NCI-H510A (cell line): Measurements from ENCODE around the gene TRABD2B.

ENCODE experiments used
- DNase-seq: peaks from one replicate; lab custom pipeline; 2025; lab: John Stamatoyannopoulos, UW

Gene TRABD2B

DNA sequence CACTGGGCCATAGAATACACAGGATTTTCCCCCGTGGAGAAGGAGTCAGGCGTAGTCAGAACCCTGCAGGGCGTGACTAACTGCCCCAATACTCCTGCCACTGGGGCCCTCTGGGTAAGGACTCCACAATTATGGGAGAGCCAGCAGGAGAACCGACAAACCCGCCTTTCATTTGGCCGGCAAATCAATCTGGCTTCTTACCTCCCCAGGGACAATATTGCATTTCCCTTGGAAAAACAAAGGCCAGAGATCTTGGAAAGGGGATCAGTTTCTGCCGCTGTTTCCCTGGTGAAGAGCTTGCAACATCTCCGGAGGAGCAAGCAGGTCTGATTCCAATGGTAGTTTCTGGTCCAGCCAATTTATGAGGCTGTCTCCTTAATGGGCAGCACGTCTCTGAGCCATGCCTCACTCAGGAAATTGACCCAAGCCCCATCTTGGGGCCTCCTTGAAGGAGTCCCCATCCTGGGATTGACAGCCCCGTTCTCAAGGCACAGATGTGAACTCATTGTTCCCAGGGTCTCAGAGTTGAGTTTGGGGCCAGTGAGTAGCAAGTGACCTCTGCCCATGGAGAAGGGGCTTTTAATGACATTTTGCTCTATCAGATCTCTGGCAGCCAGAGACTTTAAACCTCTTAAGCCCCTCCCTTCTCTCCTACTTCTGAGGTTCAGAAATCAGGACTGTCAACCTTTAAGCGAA is 4.3 kb downstream of the TRABD2B start:
- no peak for DNase-seq

DNA sequence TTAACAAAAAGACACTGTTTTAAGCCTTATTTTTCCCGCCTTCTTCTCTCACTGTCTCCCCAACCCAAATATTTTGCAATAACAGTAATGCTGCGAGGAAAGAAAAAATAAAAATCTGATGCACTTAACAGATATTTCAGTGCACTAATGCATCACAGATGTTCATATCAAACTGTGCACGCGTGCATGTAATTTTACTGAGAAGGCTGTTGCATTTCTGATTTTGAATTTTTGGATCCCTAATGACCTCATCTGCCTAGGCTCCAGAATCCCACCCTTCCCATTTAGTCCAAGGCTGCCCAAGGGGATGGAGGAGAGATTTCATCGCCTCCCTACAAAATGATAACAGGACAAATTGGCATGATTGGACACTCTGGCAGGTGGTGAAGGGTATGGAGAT is 5.5 kb downstream of the TRABD2B start:
- DNase-seq, result no peak

DNA sequence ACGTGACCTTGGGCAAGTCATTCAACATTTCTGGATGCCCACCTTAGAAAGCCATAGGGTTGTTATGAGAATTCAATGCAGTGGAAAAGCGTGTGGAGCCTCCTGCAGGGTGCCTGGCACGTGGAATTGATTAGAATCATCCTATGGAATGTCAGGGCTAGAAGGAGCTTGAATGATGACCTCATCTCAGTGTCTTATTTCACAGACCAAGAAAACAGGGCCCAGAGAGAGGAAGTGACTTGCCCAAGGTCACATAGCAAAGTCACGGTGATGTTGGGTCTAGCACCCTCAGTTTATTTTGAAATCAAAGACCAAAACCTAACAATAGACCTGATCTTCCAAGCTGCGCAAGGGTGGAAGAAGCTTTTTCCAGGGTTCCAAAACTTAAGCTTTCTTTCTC is 6.0 kb downstream of the TRABD2B start:
- DNase-seq, result no peak

DNA sequence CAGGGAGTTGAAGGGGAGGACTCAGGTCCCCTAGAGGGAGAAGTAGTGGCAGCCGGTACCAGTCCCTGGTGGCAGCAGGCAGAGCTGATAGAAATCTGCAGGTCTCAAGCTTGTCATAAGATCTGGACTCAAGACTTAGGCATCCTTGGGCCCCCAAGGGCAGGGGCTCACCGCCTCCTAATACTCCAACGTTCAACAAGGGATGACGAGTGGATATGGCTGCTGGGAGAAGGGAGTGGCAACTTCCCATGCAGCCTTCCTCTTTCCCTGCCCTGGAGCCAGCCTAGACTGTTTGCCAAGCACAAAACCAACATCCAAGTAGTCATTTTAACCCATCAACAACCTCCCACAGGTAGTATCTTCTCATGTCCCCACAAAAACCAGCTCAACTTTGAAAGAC is 6.9 kb downstream of the TRABD2B start:
- DNase-seq, result no peak

DNA sequence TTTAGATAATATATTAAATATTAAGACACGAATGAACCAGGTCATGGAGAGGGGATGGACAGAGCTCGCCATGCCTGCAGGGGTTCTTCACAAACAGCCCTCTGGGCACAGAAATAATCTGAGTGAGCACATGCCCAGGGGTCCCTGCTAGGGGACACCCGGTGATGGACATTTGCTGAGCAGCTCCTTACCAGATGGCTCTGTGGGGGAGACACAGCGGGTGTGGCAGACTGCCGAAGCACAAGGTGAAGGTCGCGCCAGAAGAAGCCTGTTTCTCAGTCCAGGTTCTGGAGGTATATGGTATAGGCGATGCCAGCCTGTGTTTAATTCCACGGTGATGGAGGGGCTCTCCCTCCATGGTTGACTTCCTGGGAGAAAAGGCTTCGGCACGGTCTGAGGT is 9.6 kb downstream of the TRABD2B start:
- no peak for DNase-seq

DNA sequence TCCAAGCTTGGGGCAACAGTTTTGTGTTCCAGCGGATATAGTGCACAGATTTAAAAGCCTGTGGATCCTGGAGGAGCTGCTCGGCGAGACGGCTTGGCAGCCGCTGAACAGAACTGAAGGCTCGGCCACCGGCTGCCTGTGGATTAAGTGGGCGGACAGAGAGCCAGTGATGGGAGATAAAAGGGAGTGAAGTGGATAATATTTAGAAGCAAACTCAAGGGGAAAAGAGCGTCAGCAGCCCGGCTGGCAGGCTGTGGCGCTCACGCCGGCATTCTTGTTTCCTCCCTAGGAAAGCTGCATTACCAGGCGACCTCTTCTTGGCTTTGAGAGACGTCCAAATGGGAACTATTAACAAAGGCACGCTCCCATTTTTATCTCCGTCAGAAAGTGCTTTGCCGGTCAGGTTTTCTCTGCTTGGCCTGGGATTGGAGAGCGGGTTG is 10.4 kb downstream of the TRABD2B start:
- no peak for DNase-seq

DNA sequence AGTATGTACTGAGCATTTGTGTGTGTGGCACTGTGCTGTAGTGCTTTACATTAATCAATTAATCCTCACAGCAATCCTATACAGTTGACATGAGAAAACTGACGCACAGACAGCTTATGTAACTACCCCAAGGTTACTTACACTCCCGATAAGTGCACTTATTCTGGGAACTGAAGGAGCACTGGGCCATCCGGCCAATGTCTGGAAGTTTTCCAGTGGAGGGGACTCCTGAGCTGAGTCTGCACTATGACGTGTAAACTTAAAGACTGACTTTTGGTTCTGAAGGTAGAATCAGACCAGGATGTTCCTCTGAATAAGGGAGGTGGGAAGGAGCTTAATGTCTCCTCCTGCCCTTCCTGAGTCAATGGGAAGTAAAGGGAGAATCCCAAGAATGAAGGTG is 12.2 kb downstream of the TRABD2B start:
- no peak for DNase-seq

DNA sequence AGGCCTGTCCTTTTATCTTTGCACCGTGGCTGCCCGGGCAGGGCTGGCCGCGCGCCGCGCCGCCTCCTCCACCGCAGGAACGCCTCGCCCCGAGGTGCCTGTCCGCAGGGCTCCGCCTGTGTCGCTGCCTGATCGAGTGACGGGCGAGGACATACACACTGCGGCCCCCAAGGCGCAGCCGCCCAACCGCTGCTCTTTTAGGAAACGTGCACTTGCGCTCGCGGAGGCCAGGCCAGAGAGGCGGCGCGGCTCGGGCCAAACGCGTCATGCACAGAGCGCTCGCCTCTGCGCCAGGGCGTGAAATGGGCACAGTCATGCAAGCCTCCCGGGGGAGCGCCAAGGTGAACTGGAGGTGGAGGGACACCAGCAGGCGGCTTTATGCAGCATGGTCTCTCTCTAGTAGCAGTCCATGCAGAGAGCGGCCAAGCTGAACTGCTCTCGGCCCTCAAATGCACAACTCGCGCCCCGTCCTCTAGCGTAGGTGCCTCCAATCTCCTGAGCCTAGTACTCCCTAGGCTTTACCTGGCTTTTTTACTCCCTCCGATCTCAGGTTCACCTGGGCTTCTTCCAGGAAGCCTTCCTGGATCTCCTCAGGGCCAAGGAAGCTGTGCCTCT is 12.9 kb downstream of the TRABD2B start:
- no peak for DNase-seq

DNA sequence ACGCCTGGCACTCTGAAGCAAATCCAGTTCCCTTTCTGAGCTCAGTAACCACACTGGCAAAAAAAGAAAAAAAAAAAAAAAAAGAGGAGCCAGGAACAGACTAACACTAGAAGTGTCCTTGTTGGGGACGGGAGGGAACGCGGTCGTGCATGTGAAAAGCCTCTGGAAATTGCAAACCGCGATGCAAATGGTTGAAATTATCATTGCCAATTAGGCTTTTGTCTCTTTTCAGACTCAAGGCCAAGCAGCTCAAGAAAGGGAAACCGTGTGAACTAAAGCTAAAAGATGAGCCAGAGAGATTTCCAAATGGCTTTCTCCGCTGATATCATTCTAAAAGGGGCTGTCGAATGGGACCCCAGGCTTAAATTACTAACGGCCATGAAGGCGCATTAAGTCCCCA is 13.5 kb downstream of the TRABD2B start:
- no peak for DNase-seq

DNA sequence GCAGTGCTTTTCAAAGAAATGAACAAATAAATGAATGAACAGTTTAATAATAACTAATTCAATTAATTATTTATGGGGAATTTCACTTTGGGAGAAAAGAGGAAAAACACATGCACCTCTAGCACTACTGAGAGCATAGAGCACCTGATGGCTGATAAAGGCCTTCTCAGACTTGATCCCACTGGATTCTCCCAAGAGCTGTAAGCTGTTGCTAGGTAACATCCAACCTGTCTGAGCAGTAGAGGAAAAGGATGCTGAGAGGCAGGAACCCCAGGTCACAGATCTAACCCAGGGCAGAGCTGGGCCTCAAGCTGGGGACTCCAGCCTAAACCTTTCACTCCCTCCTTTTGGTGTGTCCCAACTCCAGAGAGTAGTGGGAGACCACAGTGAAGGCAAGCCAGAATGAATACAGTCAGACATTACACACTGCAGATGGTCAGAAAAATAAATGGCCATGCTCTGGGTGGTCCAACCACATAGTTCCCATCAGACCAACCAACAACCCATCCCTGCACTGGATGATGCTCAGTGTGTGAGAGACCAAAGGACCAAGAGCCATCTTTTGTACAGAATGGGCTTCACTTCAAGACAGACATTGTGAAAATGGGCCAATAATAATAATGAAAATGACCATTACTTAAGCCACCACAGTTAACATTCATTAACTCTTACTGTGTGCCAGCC is 15.4 kb downstream of the TRABD2B start:
- no peak for DNase-seq

DNA sequence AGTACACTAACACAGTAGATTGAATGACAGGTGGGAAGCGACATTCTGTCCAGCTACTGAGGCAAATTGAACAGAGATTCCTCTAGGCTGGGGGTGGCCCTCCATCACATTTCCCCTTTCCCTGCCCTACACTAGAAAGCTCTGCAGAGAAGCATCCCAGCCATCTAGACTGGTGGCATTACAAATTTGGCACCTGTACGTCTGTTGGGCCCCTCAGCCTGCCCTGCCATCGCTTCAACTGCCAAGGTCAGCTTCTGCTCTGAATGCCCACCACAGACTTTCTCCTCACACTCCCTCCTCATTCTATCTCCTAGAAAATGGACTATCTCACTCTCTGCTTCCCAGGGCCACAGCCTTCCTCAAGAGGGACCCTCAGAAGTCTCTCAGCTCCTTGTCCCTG is 16.7 kb downstream of the TRABD2B start:
- no peak for DNase-seq

DNA sequence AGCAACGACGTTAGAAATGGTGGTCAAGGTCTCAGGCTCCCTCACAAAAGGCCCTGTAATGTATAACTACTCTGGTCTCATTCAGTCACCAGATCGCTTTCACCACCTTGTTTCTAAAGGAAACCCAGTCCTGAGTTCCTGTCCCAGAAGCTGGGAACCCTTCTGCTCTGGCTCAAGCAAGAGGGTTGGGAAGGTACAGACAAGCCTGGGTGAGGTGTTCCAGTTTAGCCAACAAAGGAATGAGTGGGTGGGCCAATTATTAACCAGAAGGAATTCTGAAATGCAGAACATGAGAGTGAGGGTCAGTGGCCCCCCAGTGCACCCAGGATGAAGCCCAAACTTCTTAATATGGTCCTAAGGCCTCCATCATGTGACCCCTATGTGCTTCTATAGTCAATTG is 17.5 kb downstream of the TRABD2B start:
- no peak for DNase-seq

DNA sequence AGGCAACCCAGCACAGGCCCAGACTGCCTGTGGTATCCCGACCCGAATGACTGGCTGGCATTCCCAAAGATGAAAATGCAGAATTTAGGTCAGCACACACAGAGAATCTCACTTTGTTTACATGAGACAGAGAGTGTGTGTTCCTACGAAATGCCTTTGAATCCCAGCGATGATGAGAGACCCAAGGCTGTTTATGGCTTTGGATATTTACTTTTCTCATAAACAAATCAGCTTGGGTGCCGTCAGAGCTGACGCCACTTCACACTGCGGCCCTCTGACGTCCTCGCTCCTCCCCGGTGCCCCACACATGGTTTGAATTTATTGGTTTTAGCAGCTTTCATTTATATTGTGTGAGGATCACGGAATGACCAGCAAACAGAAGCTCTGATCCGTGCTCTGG is 18.7 kb downstream of the TRABD2B start:
- DNase-seq, result no peak

DNA sequence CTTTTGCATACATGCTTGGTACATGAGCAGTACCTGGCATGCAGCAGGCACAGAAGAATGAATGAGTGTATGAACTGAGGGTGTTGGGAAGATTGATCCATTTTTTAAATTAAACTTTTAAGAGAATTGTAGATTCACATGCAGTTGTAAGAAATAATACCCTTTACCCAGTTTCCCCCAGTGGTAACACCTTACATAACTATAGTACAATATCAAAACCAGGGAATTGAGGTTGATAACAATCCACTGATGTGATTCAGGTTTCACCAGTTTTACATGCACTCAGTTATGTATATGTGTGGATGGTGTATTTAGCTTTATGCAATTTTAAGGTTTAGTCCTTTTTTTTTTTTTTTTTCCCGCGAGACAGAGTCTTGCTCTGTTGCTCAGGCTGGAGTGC is 20.5 kb downstream of the TRABD2B start:
- DNase-seq, result no peak

DNA sequence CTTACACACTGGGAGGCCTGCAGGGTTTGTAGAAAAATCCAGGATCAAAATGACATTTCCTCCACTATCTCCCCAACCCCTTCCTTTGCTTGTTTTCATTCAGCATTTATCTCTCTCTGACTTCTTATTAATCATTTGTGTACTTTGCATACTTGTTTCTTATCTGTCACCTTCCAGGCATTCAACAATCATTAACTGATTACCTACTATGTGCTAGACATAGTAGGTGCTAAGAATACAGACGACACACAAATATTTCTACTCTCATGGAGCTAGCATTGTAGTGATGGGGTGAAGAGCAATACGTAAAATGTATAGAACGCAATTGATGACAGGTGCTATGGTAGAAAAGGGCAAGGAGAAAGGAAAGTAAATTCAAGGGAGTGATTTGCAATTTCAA is 20.9 kb downstream of the TRABD2B start:
- DNase-seq, result no peak

DNA sequence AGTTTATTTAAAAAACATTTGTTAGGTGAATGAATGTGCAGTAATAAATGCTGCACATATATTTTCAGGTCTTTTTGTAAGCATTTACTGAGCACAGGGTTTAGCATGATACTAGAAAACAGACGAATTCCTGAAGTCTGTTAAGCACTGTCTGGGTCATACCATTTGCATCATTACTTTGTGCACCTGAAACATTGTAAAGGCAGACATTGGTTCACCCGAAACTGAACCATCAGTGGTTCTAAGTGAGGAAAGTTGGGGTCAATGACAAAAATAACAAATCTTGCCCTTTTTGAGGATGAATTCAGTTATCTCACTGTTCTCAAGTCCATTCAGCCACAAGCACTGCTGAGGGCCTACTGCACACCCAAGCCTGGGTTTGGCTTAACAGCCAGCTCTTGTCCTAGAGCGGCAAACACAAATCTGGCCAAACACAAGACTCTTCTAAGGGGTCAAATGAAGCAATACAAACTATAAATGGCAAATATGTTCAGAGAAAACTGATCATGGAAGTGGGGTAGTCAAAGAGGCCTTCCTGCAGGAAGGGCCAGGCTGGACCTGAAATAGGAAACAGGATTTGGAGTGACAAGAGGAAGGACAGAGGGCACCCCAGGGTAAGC is 21.8 kb downstream of the TRABD2B start:
- DNase-seq, result no peak

DNA sequence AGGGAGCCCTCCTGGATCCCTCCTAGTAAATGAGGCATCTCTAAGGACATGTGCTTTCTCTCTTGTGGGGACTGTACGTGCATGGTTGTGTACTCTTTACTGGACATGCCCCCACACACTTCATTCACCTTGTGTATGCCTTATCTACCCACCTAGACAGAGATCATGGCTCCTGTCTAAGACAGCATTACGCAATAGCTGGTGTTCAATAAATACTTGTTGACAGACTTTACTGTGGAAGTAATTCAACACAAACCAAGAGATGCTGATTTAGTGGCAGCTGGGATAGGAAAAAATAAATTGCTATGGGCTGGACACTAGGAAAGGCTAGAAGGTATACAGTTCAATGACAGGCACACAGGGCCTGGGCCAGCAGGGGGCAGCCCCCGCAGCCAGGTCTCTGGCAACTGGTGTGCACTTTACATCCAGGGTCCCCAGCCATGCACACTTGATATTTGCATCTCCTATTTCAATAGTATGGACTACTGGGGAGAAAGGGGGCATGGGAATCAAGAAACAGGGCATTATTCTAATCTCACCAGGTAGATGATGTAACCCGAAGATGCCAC is 24.2 kb downstream of the TRABD2B start:
- no peak for DNase-seq

DNA sequence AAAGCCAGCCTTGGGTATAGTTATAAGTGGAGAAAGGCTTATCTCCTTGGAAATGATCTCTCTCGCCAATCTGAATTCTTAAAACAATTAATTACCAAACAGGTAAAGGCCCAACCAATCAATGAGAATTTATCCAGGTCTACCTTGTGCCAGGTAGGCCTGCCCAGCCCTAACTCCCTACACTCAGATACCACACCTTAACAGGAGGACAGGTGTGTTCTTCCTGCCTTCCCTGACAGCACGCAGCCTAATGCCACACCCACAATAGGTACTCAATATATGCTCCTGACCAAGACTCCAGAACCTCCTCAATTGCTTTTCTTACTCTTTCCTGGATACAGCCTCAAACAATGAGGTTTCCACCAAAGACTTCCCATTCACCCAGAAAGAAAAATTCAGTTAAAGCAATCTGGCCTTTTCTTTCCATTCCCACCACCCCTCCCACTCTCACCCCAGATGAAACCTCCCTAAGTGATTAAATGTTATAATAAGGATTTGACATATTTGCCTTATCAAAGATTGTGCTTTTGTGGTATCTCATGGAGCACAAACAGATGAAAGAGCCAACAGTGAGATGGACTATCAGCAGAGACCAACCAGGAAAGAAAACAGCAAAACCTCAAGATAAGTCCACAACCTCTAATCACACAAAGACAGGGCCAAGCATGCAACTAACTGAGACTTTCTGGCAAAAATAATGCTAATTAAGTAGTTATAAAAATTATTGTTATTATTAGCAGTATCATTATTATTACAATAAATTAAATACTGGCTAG is 25.6 kb downstream of the TRABD2B start:
- DNase-seq, result no peak

DNA sequence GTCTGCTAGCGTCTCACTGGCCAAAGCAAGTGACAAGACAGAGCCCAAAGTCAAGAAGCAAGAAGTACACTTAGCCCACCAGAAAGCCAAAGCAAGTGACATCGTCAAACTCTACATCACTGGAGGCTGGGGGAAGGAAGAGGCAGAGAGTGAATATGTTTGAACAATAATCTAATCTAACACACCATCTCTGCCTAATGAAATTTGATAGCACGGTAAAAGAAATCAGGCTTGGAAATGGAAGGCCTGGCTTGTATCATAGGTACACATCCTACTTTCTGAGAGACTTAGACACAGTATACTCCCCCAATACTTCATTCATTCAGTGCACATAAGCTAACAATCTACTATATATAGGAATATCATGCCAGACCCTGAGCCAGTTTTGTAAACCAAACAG is 26.3 kb downstream of the TRABD2B start:
- no peak for DNase-seq

DNA sequence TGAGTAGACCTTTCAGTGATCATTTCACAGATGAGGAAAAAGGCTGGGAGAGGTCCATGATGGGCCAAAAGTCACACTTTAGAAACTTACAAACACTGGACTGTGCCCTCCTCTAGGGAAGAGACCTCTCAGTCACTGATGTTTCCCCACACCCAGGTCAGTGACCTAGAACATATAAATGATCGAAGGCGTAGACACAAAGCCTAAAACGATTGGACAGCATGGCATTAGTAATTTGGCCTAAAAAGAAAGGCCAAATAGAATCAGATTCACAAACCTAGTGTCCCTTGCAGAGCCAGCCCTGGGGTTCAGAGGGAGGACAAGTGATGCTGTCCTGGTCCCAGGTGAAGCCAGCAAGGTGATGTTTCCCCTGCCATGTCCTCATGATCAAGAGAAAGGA is 27.7 kb downstream of the TRABD2B start:
- DNase-seq, result no peak

DNA sequence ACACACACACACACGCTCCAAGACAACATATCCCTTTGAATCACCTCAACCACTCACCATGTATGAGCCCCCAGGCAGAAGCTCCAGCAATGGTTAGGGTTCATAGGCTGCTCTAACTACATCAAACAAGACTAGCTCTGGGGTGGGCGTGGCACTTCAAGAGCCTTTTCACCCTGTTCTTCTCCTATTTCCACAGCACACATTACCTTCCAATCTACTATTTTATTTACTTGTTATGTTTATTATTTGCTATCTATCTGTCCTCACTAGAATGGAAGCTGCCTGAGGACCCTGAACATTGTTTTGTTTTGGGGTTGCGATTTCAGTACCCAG is 28.7 kb downstream of the TRABD2B start:
- no peak for DNase-seq
